A549 (cell line): ENCODE data around the gene CYP4F11.

Source experiments
- CEBPB ChIP-seq, 2 experiments: fragments of >200 bp in 1 of 2; sonication (Bioruptor Twin) in 1 of 2; formaldehyde crosslinking in 1 of 2; IDR thresholded peaks; 2 replicates each; pipeline ENCODE4 v1.6.1; 2012 to 2016
- EP300 ChIP-seq, 2 experiments: fragments of >200 bp; sonication (Bioruptor Twin); formaldehyde crosslinking; IDR thresholded peaks; 2 replicates in 1 of 2; 3 replicates in 1 of 2; pipeline ENCODE4 v1.6.1; 2016 to 2017
- ESRRA ChIP-seq: fragments of 150-350 bp; IDR thresholded peaks from 2 replicates; pipeline ENCODE4 v1.6.1; 2014; ENCODE audit warnings: mild to moderate bottlenecking, low read length, borderline replicate concordance
- MYC ChIP-seq: IDR thresholded peaks from 2 replicates; pipeline ENCODE4 v1.6.1; 2012; ENCODE audit warnings: mild to moderate bottlenecking, inconsistent platforms, low read length, improper control_type of control experiment, borderline replicate concordance
- PHF8 ChIP-seq: fragments of 200-600 bp; sonication (generic); IDR thresholded peaks from 2 replicates; pipeline ENCODE4 v1.6.1; 2016; ENCODE audit warnings: low read depth, mild to moderate bottlenecking, antibody characterized with exemption, moderate library complexity, borderline replicate concordance
- POLR2A ChIP-seq: IDR thresholded peaks from 2 replicates; pipeline ENCODE4 v1.6.1; 2012; ENCODE audit warnings: mild to moderate bottlenecking, low read length
- POLR2AphosphoS2 ChIP-seq: conservative IDR thresholded peaks from 2 replicates; pipeline ENCODE4 v1.6.1; 2012; ENCODE audit warnings: low read length, improper control_type of control experiment, inconsistent platforms
- RAD21 ChIP-seq, 2 experiments: fragments of >200 bp in 1 of 2; sonication (Bioruptor Twin) in 1 of 2; formaldehyde crosslinking in 1 of 2; IDR thresholded peaks in 1 of 2; conservative IDR thresholded peaks in 1 of 2; 2 replicates in 1 of 2; 3 replicates in 1 of 2; pipeline ENCODE4 v1.6.1; 2012 to 2018; ENCODE audit warnings: inconsistent platforms in 1 of 2
- RCOR1 ChIP-seq: fragments of 150-350 bp; IDR thresholded peaks from 2 replicates; pipeline ENCODE4 v1.6.1; 2014; ENCODE audit warnings: antibody characterized with exemption, low read length, low read depth
- RFX5 ChIP-seq: fragments of 450-650 bp; IDR thresholded peaks from 2 replicates; pipeline ENCODE4 v1.7.1; 2014; ENCODE audit warnings: antibody characterized with exemption, mild to moderate bottlenecking, moderate library complexity
- SMC3 ChIP-seq: fragments of >200 bp; sonication (Bioruptor Twin); formaldehyde crosslinking; IDR thresholded peaks from 3 replicates; pipeline ENCODE4 v1.6.1; 2018; ENCODE audit warnings: inconsistent platforms
- TF ChIP-seq, protein P1 (sequence below): fragments of >200 bp; sonication (Bioruptor Twin); formaldehyde crosslinking; IDR thresholded peaks from 3 replicates; pipeline ENCODE4 v1.5.1; 2016
- TF ChIP-seq, protein P2 (sequence below): fragments of 450-650 bp; IDR thresholded peaks from 2 replicates; pipeline ENCODE4 v1.6.1; 2014; ENCODE audit warnings: antibody characterized with exemption
- TF ChIP-seq, protein P3 (sequence below): IDR thresholded peaks from 2 replicates; pipeline ENCODE4 v1.6.1; 2012

DNA sequence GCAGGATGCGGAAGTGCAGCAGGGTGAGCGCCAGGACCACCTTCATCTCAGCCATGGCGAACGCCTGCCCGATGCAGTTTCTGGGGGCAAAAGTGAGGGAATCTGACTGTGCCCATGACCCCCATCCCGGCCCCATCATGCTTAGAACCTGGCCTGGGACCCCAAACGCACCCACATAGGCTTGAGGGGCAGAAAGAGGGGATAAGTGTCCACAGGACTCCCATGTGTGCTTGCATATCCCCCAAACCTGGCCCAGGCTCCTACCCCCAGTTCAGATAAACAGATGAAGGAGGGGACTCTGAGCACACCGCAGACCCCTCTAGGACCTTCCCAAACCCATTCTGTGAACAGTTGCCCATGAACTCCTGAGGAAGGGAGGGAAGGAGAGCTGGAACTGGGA lies 20.5 kb downstream of the CYP4F11 start:
- no peak for TF ChIP-seq RFX5
- TF ChIP-seq, protein P1, sequence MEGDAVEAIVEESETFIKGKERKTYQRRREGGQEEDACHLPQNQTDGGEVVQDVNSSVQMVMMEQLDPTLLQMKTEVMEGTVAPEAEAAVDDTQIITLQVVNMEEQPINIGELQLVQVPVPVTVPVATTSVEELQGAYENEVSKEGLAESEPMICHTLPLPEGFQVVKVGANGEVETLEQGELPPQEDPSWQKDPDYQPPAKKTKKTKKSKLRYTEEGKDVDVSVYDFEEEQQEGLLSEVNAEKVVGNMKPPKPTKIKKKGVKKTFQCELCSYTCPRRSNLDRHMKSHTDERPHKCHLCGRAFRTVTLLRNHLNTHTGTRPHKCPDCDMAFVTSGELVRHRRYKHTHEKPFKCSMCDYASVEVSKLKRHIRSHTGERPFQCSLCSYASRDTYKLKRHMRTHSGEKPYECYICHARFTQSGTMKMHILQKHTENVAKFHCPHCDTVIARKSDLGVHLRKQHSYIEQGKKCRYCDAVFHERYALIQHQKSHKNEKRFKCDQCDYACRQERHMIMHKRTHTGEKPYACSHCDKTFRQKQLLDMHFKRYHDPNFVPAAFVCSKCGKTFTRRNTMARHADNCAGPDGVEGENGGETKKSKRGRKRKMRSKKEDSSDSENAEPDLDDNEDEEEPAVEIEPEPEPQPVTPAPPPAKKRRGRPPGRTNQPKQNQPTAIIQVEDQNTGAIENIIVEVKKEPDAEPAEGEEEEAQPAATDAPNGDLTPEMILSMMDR, result no peak
- no peak for TF ChIP-seq PHF8
- no peak for TF ChIP-seq CEBPB (IDR thresholded peaks at IDR 0.05)
- TF ChIP-seq SMC3, result no peak
- TF ChIP-seq POLR2A, result no peak
- no peak for TF ChIP-seq EP300 (IDR thresholded peaks at IDR 0.05)
- no peak for TF ChIP-seq RAD21 (conservative IDR thresholded peaks at IDR 0.05 in 1 of 2, IDR thresholded peaks at IDR 0.05 in 1 of 2)
- no peak for TF ChIP-seq ESRRA
- no peak for TF ChIP-seq MYC
- TF ChIP-seq RCOR1, result no peak
- TF ChIP-seq, protein P2, sequence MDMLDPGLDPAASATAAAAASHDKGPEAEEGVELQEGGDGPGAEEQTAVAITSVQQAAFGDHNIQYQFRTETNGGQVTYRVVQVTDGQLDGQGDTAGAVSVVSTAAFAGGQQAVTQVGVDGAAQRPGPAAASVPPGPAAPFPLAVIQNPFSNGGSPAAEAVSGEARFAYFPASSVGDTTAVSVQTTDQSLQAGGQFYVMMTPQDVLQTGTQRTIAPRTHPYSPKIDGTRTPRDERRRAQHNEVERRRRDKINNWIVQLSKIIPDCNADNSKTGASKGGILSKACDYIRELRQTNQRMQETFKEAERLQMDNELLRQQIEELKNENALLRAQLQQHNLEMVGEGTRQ, result no peak
- no peak for TF ChIP-seq POLR2AphosphoS2
- TF ChIP-seq, protein P3, sequence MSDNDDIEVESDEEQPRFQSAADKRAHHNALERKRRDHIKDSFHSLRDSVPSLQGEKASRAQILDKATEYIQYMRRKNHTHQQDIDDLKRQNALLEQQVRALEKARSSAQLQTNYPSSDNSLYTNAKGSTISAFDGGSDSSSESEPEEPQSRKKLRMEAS, result no peak
